Heart left ventricle (tissue), 13 donors: ENCODE data around the gene CCL22.

Experiments
- POLR2A ChIP-seq, 2 donors: fragments of 450-650 bp; IDR thresholded peaks; one replicate each; pipeline ENCODE4 v1.6.1; 2017; ENCODE audit warnings: antibody characterized with exemption in 2 of 2, mild to moderate bottlenecking in 2 of 2, moderate library complexity in 2 of 2
- TF ChIP-seq, protein P1 (sequence below), 12 donors: fragments of 200-600 bp; sonication (generic) in 4 of 12; IDR thresholded peaks; one replicate each; pipeline versions ENCODE4 v1.5.0 to v1.8.0; 2018 to 2022; ENCODE audit warnings: antibody characterized with exemption in 12 of 12, mild to moderate bottlenecking in 5 of 12
- donor health status: ischemic (EF 13 %, LVEDD 7.1; RV severe dilation, severe dysfunction).
- donor health status: DM: no; HTN: yes; CAD: no.
- donor health status: DM: no; HTN: no; CAD: no.
- donor health status: ischemic (EF 25% LVEDD 6.9; RV normal size, moderate dysfunction).
- donor health status: ischemic (EF 25% LVEDD 5.7; RV mildly dilated, moderate dysfunction).
- donor health status: ischemic (EF 35%, LVEDD 5.7; RV mildly dilated, moderate dysfunction).
- donor health status: nonischemic (EF 11% LVEDD 7.7; RV severe dilation, severe dysfunction).
- donor health status: DM: yes; HTN: yes; CAD: no.
- donor health status: PGD.
- donor health status: ischemic (EF 29% LVEDD 5.4; RV normal size, mild dysfunction).
- donor health status: nonischemic (EF 23%, LVEDD 6.1; RV moderate dilation, normal function).

DNA sequence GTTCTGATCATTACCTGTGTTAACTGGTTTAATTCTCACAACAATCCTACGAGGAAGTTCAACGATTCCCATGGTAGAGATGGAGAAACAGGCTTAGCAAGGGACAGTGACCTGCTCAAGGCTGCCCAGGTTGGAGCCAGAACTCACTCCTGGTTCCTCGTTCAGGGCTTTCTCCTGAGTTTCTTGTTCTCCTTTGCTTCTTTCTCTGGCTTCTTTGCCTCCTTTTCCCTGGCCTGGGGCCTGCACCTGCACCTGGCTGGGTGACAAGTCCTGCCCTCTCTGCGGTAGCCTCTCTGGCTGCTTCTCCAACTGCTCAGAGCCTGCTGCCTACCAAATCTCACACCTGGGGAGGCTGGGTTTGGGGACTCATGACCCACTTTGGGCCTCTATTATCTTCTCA is 2.8 kb downstream of the CCL22 start:
- no peak for TF ChIP-seq POLR2A (IDR thresholded peaks at IDR 0.05)
- TF ChIP-seq, protein P1, sequence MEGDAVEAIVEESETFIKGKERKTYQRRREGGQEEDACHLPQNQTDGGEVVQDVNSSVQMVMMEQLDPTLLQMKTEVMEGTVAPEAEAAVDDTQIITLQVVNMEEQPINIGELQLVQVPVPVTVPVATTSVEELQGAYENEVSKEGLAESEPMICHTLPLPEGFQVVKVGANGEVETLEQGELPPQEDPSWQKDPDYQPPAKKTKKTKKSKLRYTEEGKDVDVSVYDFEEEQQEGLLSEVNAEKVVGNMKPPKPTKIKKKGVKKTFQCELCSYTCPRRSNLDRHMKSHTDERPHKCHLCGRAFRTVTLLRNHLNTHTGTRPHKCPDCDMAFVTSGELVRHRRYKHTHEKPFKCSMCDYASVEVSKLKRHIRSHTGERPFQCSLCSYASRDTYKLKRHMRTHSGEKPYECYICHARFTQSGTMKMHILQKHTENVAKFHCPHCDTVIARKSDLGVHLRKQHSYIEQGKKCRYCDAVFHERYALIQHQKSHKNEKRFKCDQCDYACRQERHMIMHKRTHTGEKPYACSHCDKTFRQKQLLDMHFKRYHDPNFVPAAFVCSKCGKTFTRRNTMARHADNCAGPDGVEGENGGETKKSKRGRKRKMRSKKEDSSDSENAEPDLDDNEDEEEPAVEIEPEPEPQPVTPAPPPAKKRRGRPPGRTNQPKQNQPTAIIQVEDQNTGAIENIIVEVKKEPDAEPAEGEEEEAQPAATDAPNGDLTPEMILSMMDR (IDR thresholded peaks at IDR 0.05), result no peak
